Measurements from ENCODE around the gene ACSM2A. TPM values are rescaled to one million over a fixed set of nuclear protein-coding genes. Genes with fewer than 3 reads are reported as not detected.
A peak's percentile ranks its signal among the peaks of the same experiment; 100 is the strongest.
"Not testable (repeated sequence)": the region's sequence is repeated elsewhere in the genome, so short reads cannot be mapped to it uniquely, and the experiment has no call there.

ACSM2A gene
- total RNA-seq, 1 donor from 2014 or later: not detected

DNA sequence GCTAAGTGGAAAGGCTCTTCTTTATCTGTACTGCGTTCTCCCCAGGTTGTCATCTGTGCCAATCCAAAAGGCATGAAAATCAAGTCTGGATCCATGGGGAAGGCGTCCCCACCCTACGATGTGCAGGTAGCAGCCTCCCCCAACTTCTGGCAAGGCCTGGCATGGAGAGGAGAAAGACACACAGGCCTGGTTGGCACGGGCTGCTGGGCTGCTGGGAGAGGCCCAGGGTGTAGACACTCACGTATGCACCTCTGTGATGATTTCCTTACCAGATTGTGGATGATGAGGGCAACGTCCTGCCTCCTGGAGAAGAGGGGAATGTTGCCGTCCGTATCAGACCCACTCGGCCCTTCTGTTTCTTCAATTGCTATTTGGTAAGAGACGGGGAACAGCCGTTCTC is 20.4 kb upstream of the ACSM2A start:
- intact Hi-C loops (cut with DNase I): no loop called here
- no peak for TF ChIP-seq CTCF (IDR thresholded peaks at IDR 0.05)
- no peak for DNase-seq (ENCODE audit: low spot score in 2 of 2)
- Histone ChIP-seq H3K27ac (no peak overlapping the region), H3K36me3 (no peaks in the 10 kb centered on the region), H3K27me3 (no peaks in the 10 kb centered on the region), H3K4me1 (no peaks in the 10 kb centered on the region), H3K9me3 (no peaks in the 10 kb centered on the region), H3K4me3 (no peak overlapping the region)

- H3K27me3 ChIP-seq; H3K4me3 ChIP-seq; H3K4me1 ChIP-seq; intact Hi-C loops (cut with DNase I); H3K36me3 ChIP-seq; H3K27ac ChIP-seq; DNase-seq (ENCODE audit: low spot score in 2 of 2); H3K9me3 ChIP-seq: not testable (repeated sequence)
Observed at GRCh38 chr16:20438950-20439349, 12.4 kb upstream of the ACSM2A start.

DNA sequence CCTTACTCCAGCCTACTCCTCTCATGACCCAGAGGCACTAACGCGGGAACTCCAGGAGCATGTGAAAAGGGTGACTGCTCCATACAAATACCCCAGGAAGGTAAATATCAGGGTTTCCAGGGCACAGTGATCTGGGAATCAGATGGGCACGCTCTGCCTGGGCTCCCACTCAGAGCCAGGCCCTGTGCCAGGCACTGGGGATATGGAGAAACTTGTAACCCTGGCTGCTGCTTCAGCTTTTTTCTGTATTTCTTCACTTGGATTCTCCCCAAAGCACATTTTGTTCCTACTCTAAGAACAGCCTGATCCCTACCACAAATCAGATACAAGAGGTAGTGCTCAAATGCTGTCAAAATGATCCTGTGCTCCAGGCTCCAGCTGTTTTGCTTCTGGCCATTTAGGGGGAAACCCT is 11.5 kb upstream of the ACSM2A start:
- H3K27me3 ChIP-seq; H3K9me3 ChIP-seq; intact Hi-C loops (cut with DNase I); H3K4me3 ChIP-seq; H3K4me1 ChIP-seq; H3K36me3 ChIP-seq: not testable (repeated sequence)
- peak; percentile 21 to 79 for DNase-seq (ENCODE audit: low spot score in 2 of 2)
- peak overlapping the region; percentile 63 to 64 for H3K27ac ChIP-seq

DNA sequence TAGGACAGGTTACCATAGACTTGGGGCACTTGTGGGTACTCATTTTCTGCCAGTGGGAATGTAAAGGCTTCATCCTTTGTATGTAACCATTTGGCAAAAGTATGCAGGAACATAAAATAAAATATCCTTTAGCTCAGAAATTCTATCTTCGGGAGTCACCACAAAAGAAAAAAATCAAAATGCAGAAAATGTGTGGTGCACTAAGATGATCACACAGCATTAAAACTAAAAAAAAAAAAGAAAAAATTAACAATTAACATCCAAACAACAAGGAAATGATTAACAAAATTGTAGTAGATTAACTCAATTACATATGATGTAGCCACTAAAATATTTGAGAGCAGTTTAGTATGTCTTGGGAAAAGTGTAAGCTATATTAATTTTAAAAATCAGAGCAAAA is 10.6 kb upstream of the ACSM2A start:
- H3K4me3 ChIP-seq; H3K27me3 ChIP-seq; intact Hi-C loops (cut with DNase I); H3K4me1 ChIP-seq; H3K36me3 ChIP-seq; DNase-seq (ENCODE audit: low spot score in 2 of 2); H3K9me3 ChIP-seq: not testable (repeated sequence)
- H3K27ac ChIP-seq: peak overlapping the region; percentile 80 to 87

DNA sequence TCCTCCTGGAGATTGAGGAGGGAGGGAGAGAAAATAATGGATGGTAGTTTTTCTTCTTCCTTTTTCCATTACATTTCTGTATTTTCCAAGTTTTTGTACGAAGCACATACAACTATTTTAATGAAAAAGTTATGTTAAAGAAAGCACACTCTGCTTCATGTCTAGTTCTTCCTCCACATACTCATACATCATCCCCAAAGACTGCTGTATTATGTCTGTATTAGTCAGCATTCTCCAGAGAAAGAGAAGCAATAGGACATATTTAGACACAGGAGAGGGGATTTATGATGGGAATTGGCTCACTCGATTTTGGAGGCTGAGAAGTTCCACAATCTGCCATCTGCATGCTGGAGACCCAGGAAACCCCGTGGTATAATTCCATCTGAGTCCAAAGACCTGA is 10.1 kb upstream of the ACSM2A start:
- DNase-seq (ENCODE audit: low spot score in 2 of 2): no peak
- no peak for TF ChIP-seq CTCF (IDR thresholded peaks at IDR 0.05)
- intact Hi-C loops (cut with DNase I): no loop called here
- H3K4me3 ChIP-seq: no peak overlapping the region
- H3K27ac ChIP-seq: peak overlapping the region in 1 of 2 donors; percentile 87
- H3K27me3 ChIP-seq: no peaks in the 10 kb centered on the region
- H3K36me3 ChIP-seq: no peaks in the 10 kb centered on the region
- H3K9me3 ChIP-seq: no peaks in the 10 kb centered on the region
- H3K4me1 ChIP-seq: peaks cover 0 to 4% of the 10 kb centered on the region in 2 donors

DNA sequence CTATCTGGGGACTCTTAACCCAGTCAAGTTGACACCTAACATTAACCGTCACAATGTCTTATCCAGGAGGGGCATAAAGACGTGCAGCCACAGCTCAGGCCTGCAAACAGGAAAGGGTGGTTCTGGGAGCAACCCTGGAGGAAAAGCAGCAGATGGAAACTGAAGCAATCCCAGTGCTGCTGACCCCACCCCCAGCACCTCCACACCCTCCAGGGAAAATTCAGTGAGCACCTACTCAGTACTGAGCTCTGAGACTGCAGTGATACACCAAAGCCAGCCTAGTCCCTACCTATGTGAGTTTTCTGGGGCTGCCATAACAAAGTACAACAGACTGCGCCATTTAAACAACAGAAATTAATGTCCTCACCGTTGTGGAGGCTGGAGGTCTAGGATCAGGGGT is 9.5 kb upstream of the ACSM2A start:
- DNase-seq (ENCODE audit: low spot score in 2 of 2); H3K27me3 ChIP-seq; H3K27ac ChIP-seq; H3K9me3 ChIP-seq; H3K4me3 ChIP-seq; intact Hi-C loops (cut with DNase I); H3K4me1 ChIP-seq; H3K36me3 ChIP-seq: not testable (repeated sequence)

DNA sequence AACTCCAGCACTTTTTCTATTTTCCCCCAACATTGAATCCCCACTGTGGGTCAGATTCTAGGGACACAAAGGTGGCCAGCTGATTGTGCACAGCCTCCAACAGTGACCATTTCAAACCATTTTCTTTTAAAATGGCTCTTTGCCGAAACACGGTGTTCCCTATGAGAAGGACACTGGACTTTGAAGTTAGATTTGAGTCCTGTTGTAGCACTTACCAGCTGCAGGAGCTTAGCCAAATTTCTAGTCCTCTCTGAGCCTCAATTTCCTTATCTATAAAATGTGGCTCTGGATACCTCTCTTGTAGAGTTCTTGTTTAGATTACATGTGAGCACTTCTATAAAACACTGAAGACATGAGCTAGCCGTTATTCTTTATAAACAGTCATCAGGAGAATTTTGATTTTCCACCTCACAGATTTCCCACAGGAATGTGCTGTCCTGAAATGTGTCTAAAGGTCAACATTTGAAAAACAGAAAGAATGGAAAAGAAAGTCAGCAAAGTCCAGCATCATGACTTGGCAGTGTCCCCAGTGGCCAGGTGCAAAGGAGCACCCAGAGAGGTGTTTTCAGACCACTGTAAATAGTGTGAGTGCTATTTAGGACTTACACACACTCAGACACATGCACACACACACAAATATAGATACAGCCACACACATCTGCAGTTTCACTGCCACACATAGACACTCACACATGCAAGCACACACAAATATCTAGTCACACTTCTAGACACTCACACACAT is 4.5 kb upstream of the ACSM2A start:
- H3K9me3 ChIP-seq; H3K27me3 ChIP-seq; H3K36me3 ChIP-seq; H3K27ac ChIP-seq; intact Hi-C loops (cut with DNase I); DNase-seq (ENCODE audit: low spot score in 2 of 2); H3K4me3 ChIP-seq; H3K4me1 ChIP-seq: not testable (repeated sequence)

DNA sequence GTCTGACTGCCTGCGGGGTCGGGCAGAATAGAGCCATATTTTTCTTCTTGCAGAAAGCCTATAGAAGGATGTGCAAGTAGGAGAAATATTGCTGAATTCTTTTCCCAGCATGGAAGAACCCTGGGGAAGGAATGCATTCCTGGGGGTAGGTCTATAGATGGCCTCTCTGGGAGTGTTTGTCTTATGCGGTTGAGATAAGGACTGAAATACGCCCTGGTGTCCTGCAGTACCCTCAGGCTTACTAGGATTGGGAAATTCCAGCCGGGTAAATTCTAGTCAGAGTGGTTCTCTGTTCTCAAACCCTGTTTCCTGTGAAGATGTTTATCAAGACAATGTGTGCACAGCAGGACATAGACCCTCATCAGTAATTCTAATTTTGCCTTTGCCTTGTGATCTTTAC is 2.3 kb downstream of the ACSM2A start:
- H3K27me3 ChIP-seq, H3K4me1 ChIP-seq: not testable (repeated sequence)

DNA sequence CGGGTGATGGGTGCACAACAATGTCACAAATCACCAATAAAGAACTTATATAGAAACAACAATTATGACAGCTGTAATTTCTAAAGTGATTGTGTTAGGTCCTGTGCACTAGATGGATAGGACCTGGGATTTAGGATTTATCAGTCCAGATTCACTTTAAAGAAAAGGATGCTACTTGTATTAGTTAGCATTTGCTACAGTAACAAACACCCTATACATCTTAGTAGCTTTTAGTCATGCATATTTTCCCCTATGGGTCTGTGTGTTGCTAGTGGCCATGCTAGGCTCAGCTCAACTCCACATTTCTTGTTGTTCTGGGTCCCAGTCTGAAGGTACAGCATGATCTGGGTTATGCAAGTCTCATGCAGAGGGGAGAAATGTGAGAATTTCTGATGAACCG is 7.9 kb downstream of the ACSM2A start:
- H3K27ac ChIP-seq; H3K4me3 ChIP-seq; H3K36me3 ChIP-seq; intact Hi-C loops (cut with DNase I); H3K4me1 ChIP-seq; H3K27me3 ChIP-seq; H3K9me3 ChIP-seq; DNase-seq (ENCODE audit: low spot score in 2 of 2): not testable (repeated sequence)

More for the DNA sequence above, 2.3 kb downstream of the ACSM2A start:
- H3K36me3 ChIP-seq; intact Hi-C loops (cut with DNase I); H3K9me3 ChIP-seq; DNase-seq (ENCODE audit: low spot score in 2 of 2); H3K4me3 ChIP-seq; H3K27ac ChIP-seq: not testable (repeated sequence)

- H3K9me3 ChIP-seq; H3K4me1 ChIP-seq; DNase-seq (ENCODE audit: low spot score in 2 of 2); H3K36me3 ChIP-seq; H3K27ac ChIP-seq; intact Hi-C loops (cut with DNase I); H3K4me3 ChIP-seq; H3K27me3 ChIP-seq: not testable (repeated sequence)
Observed at GRCh38 chr16:20460313-20460712, 9.0 kb downstream of the ACSM2A start.

- DNase-seq (ENCODE audit: low spot score in 2 of 2); H3K4me1 ChIP-seq; H3K4me3 ChIP-seq; H3K9me3 ChIP-seq; H3K27me3 ChIP-seq; H3K36me3 ChIP-seq; intact Hi-C loops (cut with DNase I); H3K27ac ChIP-seq: not testable (repeated sequence)
Observed at GRCh38 chr16:20468954-20469353, 17.6 kb downstream of the ACSM2A start.

DNA sequence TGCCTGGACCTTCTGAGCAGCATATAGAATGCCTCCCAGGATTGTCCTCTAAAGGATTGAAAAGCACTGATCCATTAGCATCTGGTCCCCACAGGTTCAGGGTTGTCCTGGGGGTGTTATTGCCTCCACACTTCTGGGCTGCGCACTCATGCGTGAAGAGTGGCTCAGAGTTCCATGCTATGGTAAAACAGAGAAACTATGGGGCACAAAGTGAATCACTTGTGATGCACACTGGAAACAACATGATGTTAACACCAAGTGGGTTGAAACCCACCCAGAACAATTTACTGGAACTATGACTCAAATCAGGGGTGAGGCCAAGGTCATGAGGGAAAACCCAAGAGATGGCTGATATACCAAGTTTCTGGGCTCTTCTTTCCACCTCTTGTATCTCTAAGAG is 18.6 kb downstream of the ACSM2A start:
- intact Hi-C loops (cut with DNase I); H3K4me3 ChIP-seq; H3K9me3 ChIP-seq; DNase-seq (ENCODE audit: low spot score in 2 of 2); H3K27me3 ChIP-seq; H3K27ac ChIP-seq; H3K4me1 ChIP-seq; H3K36me3 ChIP-seq: not testable (repeated sequence)

DNA sequence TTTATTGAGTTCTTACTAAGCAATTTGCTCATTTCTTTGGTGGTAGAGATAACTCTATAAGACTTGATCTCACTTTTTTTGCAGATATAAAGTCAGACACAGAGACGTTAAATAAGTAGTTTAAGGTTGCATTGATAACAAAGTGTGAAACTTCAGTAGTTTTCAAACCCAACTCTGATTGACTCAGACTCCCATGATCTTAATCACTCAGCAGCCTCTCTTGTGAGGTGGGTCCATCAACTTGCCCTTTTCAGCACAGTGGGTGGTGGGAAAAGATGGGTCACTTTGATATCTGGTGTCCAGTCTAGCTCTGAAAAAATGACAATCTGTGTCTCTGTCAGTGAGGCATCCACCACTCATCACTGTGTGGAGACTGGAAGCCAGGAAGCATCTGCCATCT is 19.4 kb downstream of the ACSM2A start:
- H3K4me1 ChIP-seq; H3K4me3 ChIP-seq; H3K27ac ChIP-seq; intact Hi-C loops (cut with DNase I); H3K27me3 ChIP-seq; DNase-seq (ENCODE audit: low spot score in 2 of 2); H3K36me3 ChIP-seq; H3K9me3 ChIP-seq: not testable (repeated sequence)

Data from ascending aorta (tissue), 2 donors.